AML-193 (cell line): ENCODE data around the gene STRN4.
A peak's percentile ranks its signal among the peaks of the same experiment; 100 is the strongest.
"Not testable (repeated sequence)": the region's sequence is repeated elsewhere in the genome, so short reads cannot be mapped to it uniquely, and the experiment has no call there.

Experiments
- DNase-seq, 2 experiments: peaks; one replicate each; lab custom pipeline; 2025; lab: John Stamatoyannopoulos, UW

The STRN4 gene

GRCh38 chr19:46772170-46773017 is 26.1 kb upstream of the STRN4 start:
- DNase-seq = no peak

- DNase-seq = not testable (repeated sequence)
These were observed 22.5 kb upstream of the STRN4 start for GRCh38 chr19:46768746-46769145.

- peak; percentile 30 to 61 for DNase-seq
These were observed 20.5 kb upstream of the STRN4 start for GRCh38 chr19:46766569-46767317.

GRCh38 chr19:46764817-46765291 is 18.6 kb upstream of the STRN4 start:
- DNase-seq = no peak

GRCh38 chr19:46762245-46762890 is 16.1 kb upstream of the STRN4 start:
- no peak for DNase-seq

GRCh38 chr19:46761418-46761831 is 15.2 kb upstream of the STRN4 start:
- no peak for DNase-seq

GRCh38 chr19:46760897-46761296 is 14.6 kb upstream of the STRN4 start:
- DNase-seq = not testable (repeated sequence)

- DNase-seq = no peak
These were observed 14.1 kb upstream of the STRN4 start for GRCh38 chr19:46760363-46760762.

- no peak for DNase-seq
These were observed 13.6 kb upstream of the STRN4 start for GRCh38 chr19:46759817-46760333.

- DNase-seq = no peak
These were observed 13.0 kb upstream of the STRN4 start for GRCh38 chr19:46759206-46759605.

GRCh38 chr19:46756544-46756888 is 10.3 kb upstream of the STRN4 start:
- DNase-seq = no peak

GRCh38 chr19:46755853-46756543 is 9.7 kb upstream of the STRN4 start:
- DNase-seq = no peak

- no peak for DNase-seq
These were observed 9.0 kb upstream of the STRN4 start for GRCh38 chr19:46755077-46755852.

- peak; percentile 50 to 52 for DNase-seq
These were observed 7.3 kb upstream of the STRN4 start for GRCh38 chr19:46753420-46754155.

GRCh38 chr19:46748325-46749109 is 2.3 kb upstream of the STRN4 start:
- peak; percentile 39 to 51 for DNase-seq

GRCh38 chr19:46745521-46746280 is 549 bp downstream of the STRN4 start, which contains the start of gene FKRP:
Gene FKRP (plus strand): TSS chr19:46746057. CDS start chr19:46755451, 9,394 bp downstream.
- no peak for DNase-seq

- DNase-seq = no peak
These were observed 1.2 kb downstream of the STRN4 start for GRCh38 chr19:46745030-46745429.

- DNase-seq = no peak
These were observed 2.1 kb downstream of the STRN4 start for GRCh38 chr19:46744005-46744691.
